SK-N-MC (cell line): ENCODE measurements around the gene TGM5.
A peak's percentile ranks its signal among the peaks of the same experiment; 100 is the strongest.
"Not testable (repeated sequence)": the region's sequence is repeated elsewhere in the genome, so short reads cannot be mapped to it uniquely, and the experiment has no call there.

ENCODE experiments used
- DNase-seq: peaks from one replicate; pipeline ENCODE4 v3.0.0-alpha.2; 2011; ENCODE audit warnings: low read depth, low spot score
- H3K27ac ChIP-seq: fragments of 200-600 bp; sonication (generic); 2 replicates; pipeline ENCODE4 v1.5.1; 2016; ENCODE audit warnings: mixed run types
- H3K36me3 ChIP-seq: fragments of 200-600 bp; sonication (generic); 2 replicates; pipeline ENCODE4 v1.6.1; 2017; ENCODE audit warnings: antibody characterized with exemption, low read length, mixed read lengths; ENCODE audit not compliant: insufficient read depth
- H3K4me3 ChIP-seq: fragments of 200-600 bp; sonication (generic); 2 replicates; pipeline ENCODE4 v1.5.1; 2016
- H3K9ac ChIP-seq: fragments of 200-600 bp; sonication (generic); 2 replicates; pipeline ENCODE4 v1.8.0; 2017; ENCODE audit warnings: mixed run types, mixed read lengths; ENCODE audit not compliant: insufficient read length
- H3K9me3 ChIP-seq: fragments of 200-600 bp; sonication (generic); 2 replicates; pipeline ENCODE4 v1.6.1; 2017; ENCODE audit warnings: low read depth, mild to moderate bottlenecking, antibody characterized with exemption, low read length, moderate library complexity, mixed read lengths
- EZH2 ChIP-seq: fragments of 200-600 bp; sonication (generic); IDR thresholded peaks from one replicate; pipeline ENCODE4 v1.6.1; 2017; ENCODE audit warnings: antibody characterized with exemption
- FOXP2 ChIP-seq: optimal IDR thresholded peaks from 2 replicates; pipeline ENCODE3; 2011; ENCODE audit warnings: mild to moderate bottlenecking, moderate library complexity; ENCODE audit not compliant: insufficient read depth; ENCODE audit errors: extremely low read length, control extremely low read depth
- POLR2AphosphoS5 ChIP-seq: IDR thresholded peaks from 2 replicates; pipeline ENCODE4 v1.6.1; 2012; ENCODE audit warnings: mild to moderate bottlenecking, low read depth, low read length, borderline replicate concordance

TGM5 gene

DNA sequence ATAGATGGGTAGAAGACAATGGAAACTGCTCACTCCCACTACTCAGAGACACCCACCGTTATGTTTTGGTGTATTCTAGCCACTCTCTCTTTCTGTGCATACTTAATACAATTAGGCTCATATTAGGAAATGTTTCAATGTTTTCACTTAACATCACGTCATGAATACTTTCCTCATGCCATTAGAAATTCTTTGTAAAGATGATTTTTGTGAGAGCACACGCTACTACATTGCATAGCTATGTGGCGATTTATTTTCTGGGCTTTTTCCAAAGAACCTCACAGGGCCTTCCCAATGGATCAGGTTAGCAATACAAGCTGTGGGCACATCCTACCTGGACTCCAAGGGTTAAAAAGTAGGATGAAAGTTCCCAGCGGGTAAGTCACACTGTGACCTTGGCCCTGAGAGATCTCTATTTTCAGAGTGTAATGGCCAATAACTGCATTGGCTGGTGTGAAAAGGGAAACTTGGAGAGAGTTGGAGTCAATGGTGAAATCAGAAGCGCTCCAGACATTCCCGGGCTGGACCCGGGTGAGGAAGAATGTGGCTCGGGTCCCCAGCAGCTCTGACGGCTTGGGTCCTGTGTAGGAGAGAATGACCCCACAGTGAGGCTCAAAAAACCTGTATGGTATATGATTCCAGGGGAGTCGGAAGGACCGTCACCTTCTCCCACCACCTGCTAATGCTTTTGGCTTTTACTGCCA lies 25.8 kb upstream of the TGM5 start:
- TF ChIP-seq FOXP2 (no peak), EZH2 (no peak), POLR2AphosphoS5 (no peak)

DNA sequence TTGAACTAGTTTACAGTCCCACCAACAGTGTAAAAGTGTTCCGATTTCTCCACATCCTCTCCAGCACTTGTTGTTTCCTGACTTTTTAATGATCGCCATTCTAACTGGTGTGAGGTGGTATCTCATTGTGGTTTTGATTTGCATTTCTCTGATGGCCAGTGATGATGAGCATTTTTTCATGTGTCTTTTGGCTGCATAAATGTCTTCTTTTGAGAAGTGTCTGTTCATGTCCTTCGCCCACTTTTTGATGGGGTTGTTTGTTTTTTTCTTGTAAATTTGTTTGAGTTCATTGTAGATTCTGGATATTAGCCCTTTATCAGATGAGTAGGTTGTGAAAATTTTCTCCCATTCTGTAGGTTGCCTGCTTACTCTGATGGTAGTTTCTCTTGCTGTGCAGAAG lies 22.9 kb upstream of the TGM5 start:
- not testable (repeated sequence) for H3K4me3 ChIP-seq, H3K9me3 ChIP-seq, H3K9ac ChIP-seq, H3K27ac ChIP-seq, DNase-seq, H3K36me3 ChIP-seq

More for the DNA sequence above, 25.8 kb upstream of the TGM5 start:
- Histone ChIP-seq H3K9me3 (no peaks in the 10 kb centered on the region), H3K9ac (no peak overlapping the region), H3K27ac (no peak overlapping the region), H3K36me3 (no peaks in the 10 kb centered on the region), H3K4me3 (no peak overlapping the region)
- DNase-seq: no peak

- Histone ChIP-seq H3K4me3 (no peak overlapping the region), H3K9ac (no peak overlapping the region), H3K36me3 (no peaks in the 10 kb centered on the region), H3K9me3 (no peaks in the 10 kb centered on the region), H3K27ac (no peak overlapping the region)
- TF ChIP-seq EZH2 (no peak), POLR2AphosphoS5 (no peak), FOXP2 (no peak)
- no peak for DNase-seq
These were observed 20.5 kb upstream of the TGM5 start for GRCh38 chr15:43287254-43287653.

- no peak for DNase-seq
- Histone ChIP-seq H3K9ac (no peak overlapping the region), H3K4me3 (no peak overlapping the region), H3K36me3 (no peaks in the 10 kb centered on the region), H3K27ac (no peak overlapping the region), H3K9me3 (no peaks in the 10 kb centered on the region)
- TF ChIP-seq POLR2AphosphoS5 (no peak), EZH2 (no peak), FOXP2 (no peak)
These were observed 19.3 kb upstream of the TGM5 start for GRCh38 chr15:43286074-43286473.

DNA sequence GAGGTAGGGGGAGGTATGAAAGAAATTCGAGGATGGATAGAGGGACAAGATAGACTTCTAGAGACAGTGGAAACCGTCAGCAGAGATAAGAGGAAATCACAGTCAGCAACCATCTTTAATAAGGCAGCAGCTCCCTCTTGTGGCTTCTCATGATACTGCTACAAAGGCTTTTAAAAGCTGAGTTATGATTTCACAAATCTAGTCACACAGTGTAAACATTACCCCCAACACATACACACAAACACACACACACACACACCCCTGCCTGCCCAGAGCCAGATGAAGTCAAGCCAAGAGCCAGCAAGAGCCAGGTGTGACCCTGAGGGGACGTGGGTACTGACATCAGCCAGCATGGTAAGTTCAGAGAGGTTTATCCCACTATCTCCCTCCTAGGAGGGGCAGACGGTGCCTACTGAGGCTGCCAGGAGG lies 18.9 kb upstream of the TGM5 start:
- Histone ChIP-seq H3K36me3 (no peaks in the 10 kb centered on the region), H3K9me3 (no peaks in the 10 kb centered on the region), H3K27ac (no peak overlapping the region), H3K4me3 (no peak overlapping the region), H3K9ac (no peak overlapping the region)
- no peak for TF ChIP-seq FOXP2
- no peak for TF ChIP-seq POLR2AphosphoS5
- no peak for TF ChIP-seq EZH2
- DNase-seq: peak; percentile 50

GRCh38 chr15:43283526-43283925 lies 16.8 kb upstream of the TGM5 start:
- H3K9me3 ChIP-seq: no peaks in the 10 kb centered on the region
- TF ChIP-seq FOXP2 (no peak), EZH2 (no peak), POLR2AphosphoS5 (no peak)
- no peak overlapping the region for H3K27ac ChIP-seq

GRCh38 chr15:43281926-43282602 lies 15.3 kb upstream of the TGM5 start:
- TF ChIP-seq EZH2 (no peak), FOXP2 (no peak), POLR2AphosphoS5 (no peak)
- Histone ChIP-seq H3K4me3 (no peak overlapping the region), H3K9me3 (no peaks in the 10 kb centered on the region), H3K27ac (no peak overlapping the region), H3K36me3 (no peaks in the 10 kb centered on the region), H3K9ac (no peak overlapping the region)
- DNase-seq: no peak

More at GRCh38 chr15:43283526-43283925, 16.8 kb upstream of the TGM5 start:
- H3K4me3 ChIP-seq: no peak overlapping the region
- no peak for DNase-seq
- no peak overlapping the region for H3K9ac ChIP-seq
- H3K36me3 ChIP-seq: no peaks in the 10 kb centered on the region

- Histone ChIP-seq H3K4me3 (no peak overlapping the region), H3K9me3 (no peaks in the 10 kb centered on the region), H3K36me3 (no peaks in the 10 kb centered on the region), H3K9ac (no peak overlapping the region), H3K27ac (no peak overlapping the region)
- TF ChIP-seq POLR2AphosphoS5 (no peak), EZH2 (no peak), FOXP2 (no peak)
- DNase-seq: no peak
These were observed 14.3 kb upstream of the TGM5 start for GRCh38 chr15:43280996-43281395.

DNA sequence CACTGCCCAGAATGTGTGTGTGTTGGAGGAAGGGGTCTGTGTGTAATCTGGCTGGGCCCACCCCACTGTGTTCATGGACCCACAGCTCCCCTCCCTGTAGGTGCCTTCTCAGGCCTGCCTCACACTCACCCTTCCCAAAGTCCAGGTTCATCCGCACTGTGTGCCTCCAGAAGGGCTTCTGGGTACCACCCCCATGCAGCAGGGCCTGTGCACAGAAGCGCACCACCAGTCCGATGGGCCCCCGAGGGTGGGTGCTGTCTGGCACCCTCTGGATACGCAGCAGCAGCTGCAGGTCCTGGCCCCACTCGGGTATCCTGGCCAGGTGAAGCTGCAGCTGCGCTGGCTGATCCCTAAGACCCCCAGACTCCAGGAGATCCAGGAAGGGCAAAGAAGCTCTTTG lies 12.8 kb upstream of the TGM5 start:
- no peaks in the 10 kb centered on the region for H3K36me3 ChIP-seq
- no peak overlapping the region for H3K27ac ChIP-seq
- TF ChIP-seq EZH2 (no peak), POLR2AphosphoS5 (no peak), FOXP2 (no peak)
- no peak overlapping the region for H3K9ac ChIP-seq
- H3K4me3 ChIP-seq: no peak overlapping the region
- H3K9me3 ChIP-seq: no peaks in the 10 kb centered on the region
- DNase-seq: no peak
